HG03175 (cell line): Measurements from ENCODE around the gene ZNF121.
"Not testable (repeated sequence)": the region's sequence is repeated elsewhere in the genome, so short reads cannot be mapped to it uniquely, and the experiment has no call there.

Source experiments
- ATAC-seq: cut with Tn5 transposase; IDR thresholded peaks from one replicate; pipeline ENCODE4 v1.9.1; 2021; ENCODE audit warnings: mild to moderate bottlenecking, moderate library complexity; ENCODE audit not compliant: unreplicated experiment

The ZNF121 gene

GRCh38 chr19:9584073-9584833, at the start of gene ZNF121:
Gene ZNF121, minus strand, starts transcription at chr19:9584504. Its CDS starts 16,407 bp downstream, at chr19:9568097.
- peak; percentile 89 for ATAC-seq

GRCh38 chr19:9627856-9628255, 43.6 kb upstream of the ZNF121 start:
- no peak for ATAC-seq

GRCh38 chr19:9622531-9622930, 38.2 kb upstream of the ZNF121 start:
- no peak for ATAC-seq

- peak; percentile 84 for ATAC-seq
These were observed 37.1 kb upstream of the ZNF121 start, which contains the start of gene ZNF561 for GRCh38 chr19:9621156-9622037. Gene ZNF561, minus strand, starts transcription at chr19:9621232. Its CDS starts 1,776 bp downstream, at chr19:9619456.

GRCh38 chr19:9620842-9621155, 36.5 kb upstream of the ZNF121 start:
- peak; percentile 38 for ATAC-seq

- no peak for ATAC-seq
These were observed 31.5 kb upstream of the ZNF121 start for GRCh38 chr19:9615844-9616243.

- ATAC-seq = no peak
These were observed 26.3 kb upstream of the ZNF121 start for GRCh38 chr19:9610484-9611113.

GRCh38 chr19:9608912-9609311, 24.6 kb upstream of the ZNF121 start:
- no peak for ATAC-seq

- ATAC-seq = no peak
These were observed 12.7 kb upstream of the ZNF121 start for GRCh38 chr19:9597027-9597426.

GRCh38 chr19:9586764-9587163, 2.5 kb upstream of the ZNF121 start:
- no peak for ATAC-seq

- ATAC-seq = not testable (repeated sequence)
These were observed 2.1 kb downstream of the ZNF121 start for GRCh38 chr19:9582081-9582725.

GRCh38 chr19:9580728-9581127, 3.6 kb downstream of the ZNF121 start:
- no peak for ATAC-seq

- no peak for ATAC-seq
These were observed 14.0 kb downstream of the ZNF121 start for GRCh38 chr19:9570255-9570654.

- no peak for ATAC-seq
These were observed 17.6 kb downstream of the ZNF121 start for GRCh38 chr19:9566729-9567128.

- ATAC-seq = no peak
These were observed 18.2 kb downstream of the ZNF121 start for GRCh38 chr19:9565900-9566705.

GRCh38 chr19:9552536-9553274, 31.6 kb downstream of the ZNF121 start:
- ATAC-seq = no peak

GRCh38 chr19:9547870-9548269, 36.4 kb downstream of the ZNF121 start:
- no peak for ATAC-seq

- not testable (repeated sequence) for ATAC-seq
These were observed 43.0 kb downstream of the ZNF121 start for GRCh38 chr19:9541281-9541680.

GRCh38 chr19:9539921-9540320, 44.4 kb downstream of the ZNF121 start:
- not testable (repeated sequence) for ATAC-seq
